H9 (cell line): ENCODE measurements around the gene RNF32. TPM values are rescaled to one million over a fixed set of nuclear protein-coding genes. Genes with fewer than 3 reads are reported as not detected.

ENCODE experiments used
- DNase-seq: peaks from one replicate; pipeline ENCODE4 v3.0.0-alpha.2; 2017
- H2AFZ ChIP-seq: one replicate; pipeline ENCODE4 v1.6.1; 2013; ENCODE audit warnings: mild to moderate bottlenecking, low read length, control low read depth, moderate library complexity
- H2AK5ac ChIP-seq: 2 replicates; pipeline ENCODE4 v1.6.1; 2013; ENCODE audit warnings: low read length, control low read depth, mixed read lengths; ENCODE audit not compliant: insufficient read length
- H2BK120ac ChIP-seq: one replicate; pipeline ENCODE4 v1.6.1; 2013; ENCODE audit warnings: low read depth, mild to moderate bottlenecking, low read length, control low read depth, inconsistent platforms; ENCODE audit not compliant: poor library complexity, severe bottlenecking
- H2BK12ac ChIP-seq: 2 replicates; pipeline ENCODE4 v1.6.1; 2013; ENCODE audit warnings: low read length, control low read depth, mixed read lengths, low read depth; ENCODE audit not compliant: insufficient read length
- H2BK15ac ChIP-seq: 2 replicates; pipeline ENCODE4 v1.6.1; 2013; ENCODE audit warnings: low read depth, low read length, control low read depth
- H2BK20ac ChIP-seq: one replicate; pipeline ENCODE4 v1.6.1; 2013; ENCODE audit warnings: low read depth, mild to moderate bottlenecking, low read length, control low read depth, inconsistent platforms; ENCODE audit not compliant: poor library complexity, severe bottlenecking
- H2BK5ac ChIP-seq: 2 replicates; pipeline ENCODE4 v1.6.1; 2013; ENCODE audit warnings: low read length, control low read depth, mixed read lengths; ENCODE audit not compliant: insufficient read length
- H3K14ac ChIP-seq: 2 replicates; pipeline ENCODE4 v1.6.1; 2013; ENCODE audit warnings: low read length, control low read depth; ENCODE audit not compliant: insufficient read depth
- H3K18ac ChIP-seq: 2 replicates; pipeline ENCODE4 v1.6.1; 2013; ENCODE audit warnings: low read depth, mild to moderate bottlenecking, mixed read lengths, low read length, control low read depth; ENCODE audit not compliant: insufficient read length
- H3K23ac ChIP-seq: 2 replicates; pipeline ENCODE4 v1.6.1; 2013; ENCODE audit warnings: low read length, control low read depth, mixed read lengths, low read depth; ENCODE audit not compliant: insufficient read length
- H3K23me2 ChIP-seq: 2 replicates; pipeline ENCODE4 v1.6.1; 2013; ENCODE audit warnings: low read depth, mild to moderate bottlenecking, mixed read lengths, low read length, control low read depth; ENCODE audit not compliant: insufficient read length, poor library complexity, severe bottlenecking
- H3K27ac ChIP-seq: 2 replicates; pipeline ENCODE4 v1.5.1; 2013; ENCODE audit warnings: low read length, control low read depth, mixed read lengths, low read depth; ENCODE audit not compliant: insufficient read length
- H3K27me3 ChIP-seq: 2 replicates; pipeline ENCODE4 v1.6.1; 2013; ENCODE audit warnings: low read length, control low read depth, inconsistent platforms; ENCODE audit not compliant: insufficient read depth
- H3K4ac ChIP-seq: 2 replicates; pipeline ENCODE4 v1.6.1; 2013; ENCODE audit warnings: low read depth, mild to moderate bottlenecking, control low read depth, inconsistent platforms, low read length, moderate library complexity
- H3K4me1 ChIP-seq: 2 replicates; pipeline ENCODE4 v1.6.1; 2013; ENCODE audit warnings: low read length, control low read depth, inconsistent platforms; ENCODE audit not compliant: insufficient read depth
- H3K4me2 ChIP-seq: 2 replicates; pipeline ENCODE4 v1.6.1; 2013; ENCODE audit warnings: low read length, control low read depth, mixed read lengths; ENCODE audit not compliant: insufficient read length, insufficient read depth
- H3K56ac ChIP-seq: 2 replicates; pipeline ENCODE4 v1.6.1; 2013; ENCODE audit warnings: low read depth, mild to moderate bottlenecking, mixed read lengths, low read length, control low read depth; ENCODE audit not compliant: insufficient read length
- H3K79me1 ChIP-seq: 2 replicates; pipeline ENCODE4 v1.6.1; 2013; ENCODE audit warnings: low read depth, mild to moderate bottlenecking, moderate library complexity, low read length, control low read depth, inconsistent platforms; ENCODE audit not compliant: insufficient read depth, poor library complexity, severe bottlenecking
- H3K79me2 ChIP-seq: 2 replicates; pipeline ENCODE4 v1.6.1; 2013; ENCODE audit warnings: low read length, control low read depth, inconsistent platforms; ENCODE audit not compliant: insufficient read depth
- H3K9ac ChIP-seq: 2 replicates; pipeline ENCODE4 v1.6.1; 2013; ENCODE audit warnings: low read length, control low read depth, mixed read lengths; ENCODE audit not compliant: insufficient read length; ENCODE audit errors: extremely low read depth
- H3K9me3 ChIP-seq: one replicate; pipeline ENCODE4 v1.6.1; 2013; ENCODE audit warnings: low read depth, low read length, inconsistent platforms; ENCODE audit not compliant: control insufficient read depth
- H3T11ph ChIP-seq: one replicate; pipeline ENCODE4 v1.6.1; 2013; ENCODE audit warnings: mild to moderate bottlenecking, low read length, control low read depth, inconsistent platforms
- H4K20me1 ChIP-seq: one replicate; pipeline ENCODE4 v1.6.1; 2013; ENCODE audit not compliant: control insufficient read depth, insufficient read length, insufficient read depth
- H4K5ac ChIP-seq: 2 replicates; pipeline ENCODE4 v1.6.1; 2013; ENCODE audit warnings: low read depth, mild to moderate bottlenecking, mixed read lengths, low read length, control low read depth; ENCODE audit not compliant: insufficient read length
- H4K8ac ChIP-seq: replicated peaks from 2 replicates; pipeline ENCODE4 v1.6.1; 2013; ENCODE audit warnings: low read length, control low read depth, mixed read lengths, low read depth; ENCODE audit not compliant: insufficient read length
- H4K91ac ChIP-seq: 2 replicates; pipeline ENCODE4 v1.6.1; 2013; ENCODE audit warnings: low read depth, mild to moderate bottlenecking, moderate library complexity, mixed read lengths, low read length, control low read depth; ENCODE audit not compliant: insufficient read length
- H3K27ac Mint-ChIP-seq, 3 experiments: 2 replicates in 2 of 3; 3 replicates in 1 of 3; pipeline ENCODE4 v1.8.0; 2020 to 2021; ENCODE audit warnings: mixed read lengths in 3 of 3, mild to moderate bottlenecking in 1 of 3, moderate library complexity in 1 of 3
- H3K27me3 Mint-ChIP-seq: 2 replicates; pipeline ENCODE4 v1.8.0; 2021; ENCODE audit warnings: low read depth, mild to moderate bottlenecking, moderate library complexity, mixed read lengths
- H3K36me3 Mint-ChIP-seq, 3 experiments: 2 replicates in 2 of 3; 3 replicates in 1 of 3; pipeline ENCODE4 v1.8.0; 2020 to 2021; ENCODE audit warnings: low read depth in 3 of 3, mixed read lengths in 3 of 3; ENCODE audit not compliant: insufficient read depth in 1 of 3
- H3K4me1 Mint-ChIP-seq, 2 experiments: 2 replicates each; pipeline ENCODE4 v1.8.0; 2020; ENCODE audit warnings: mixed read lengths in 2 of 2
- H3K4me3 Mint-ChIP-seq, 2 experiments: 2 replicates in 1 of 2; 3 replicates in 1 of 2; pipeline ENCODE4 v1.8.0; 2020 to 2021; ENCODE audit warnings: mild to moderate bottlenecking in 2 of 2, mixed read lengths in 2 of 2, moderate library complexity in 1 of 2
- H3K9me3 Mint-ChIP-seq, 2 experiments: 2 replicates in 1 of 2; 3 replicates in 1 of 2; pipeline ENCODE4 v1.8.0; 2020; ENCODE audit warnings: mild to moderate bottlenecking in 2 of 2, mixed read lengths in 2 of 2, moderate library complexity in 1 of 2
- CTCF ChIP-seq: fragments of 200-600 bp; sonication (generic); conservative IDR thresholded peaks from 3 replicates; pipeline ENCODE4 v1.8.0; 2021; ENCODE audit warnings: antibody characterized with exemption, mild to moderate bottlenecking
- WGBS: extraction: QIAGEN DNeasy Blood & Tissue Kit; methylation state at CpG from one replicate; pipeline ENCODE4 v1.1.7; 2013; ENCODE audit warnings: missing lambda C conversion rate, low lambda C conversion rate, mixed read lengths; ENCODE audit not compliant: insufficient read length; ENCODE audit errors: extremely low coverage; 5-methylcytosine and 5-hydroxymethylcytosine counted together
- total RNA-seq: library from RNA; stranded (reverse); gene quantifications from 2 replicates; pipeline ENCODE4 v1.2.1, GENCODE V29; 2021

RNF32 gene
- total RNA-seq, 1 experiment from 2014 or later = 0.90 TPM

- no peak for DNase-seq
- Mint-ChIP-seq H3K36me3 (peaks cover 11 to 14% (median 12%) of the 10 kb centered on the region in 3 experiments), H3K4me1 (no peaks in the 10 kb centered on the region), H3K4me3 (no peak overlapping the region), H3K27ac (no peak overlapping the region), H3K9me3 (peaks cover 10 to 11% of the 10 kb centered on the region in 2 experiments), H3K27me3 (peaks cover 2% of the 10 kb centered on the region; the same call in 1 of the 2 replicates)
- no peak overlapping the region for H2AFZ ChIP-seq
- no peak overlapping the region for H3T11ph ChIP-seq
- no peak overlapping the region for H3K23ac ChIP-seq
- H2BK5ac ChIP-seq = no peak overlapping the region
- H3K18ac ChIP-seq = no peak overlapping the region
- no peak overlapping the region for H3K4me2 ChIP-seq
- H2BK12ac ChIP-seq = no peak overlapping the region
- H3K79me1 ChIP-seq = no peaks in the 10 kb centered on the region
- H2BK15ac ChIP-seq = no peak overlapping the region
- no peak overlapping the region for H3K9ac ChIP-seq
- TF ChIP-seq CTCF = no peak
- no peaks in the 10 kb centered on the region for H3K79me2 ChIP-seq
- no peak overlapping the region for H2AK5ac ChIP-seq
- H3K27me3 ChIP-seq = no peaks in the 10 kb centered on the region
- H4K20me1 ChIP-seq = no peaks in the 10 kb centered on the region
- no peak overlapping the region for H4K91ac ChIP-seq
- H2BK120ac ChIP-seq = no peak overlapping the region
- no peak overlapping the region for H3K4ac ChIP-seq
- H4K5ac ChIP-seq = no peak overlapping the region
- H3K23me2 ChIP-seq = no peaks in the 10 kb centered on the region
- no peaks in the 10 kb centered on the region for H3K4me1 ChIP-seq
- H3K9me3 ChIP-seq = no peaks in the 10 kb centered on the region
- H4K8ac ChIP-seq = no peak overlapping the region
- no peak overlapping the region for H3K27ac ChIP-seq
- H2BK20ac ChIP-seq = no peak overlapping the region
- no CpG with 5 or more reads among the region's 5 CpGs for WGBS
- no peak overlapping the region for H3K14ac ChIP-seq
- no peak overlapping the region for H3K56ac ChIP-seq
Observed at GRCh38 chr7:156691764-156692163, 51.2 kb downstream of the RNF32 start.
